ENCODE measurements around the gene BPIFA2. TPM values are rescaled to one million over a fixed set of nuclear protein-coding genes. Genes with fewer than 3 reads are reported as not detected.

Gene BPIFA2
- total and polyA plus RNA-seq, 12 donors: not detected

DNA sequence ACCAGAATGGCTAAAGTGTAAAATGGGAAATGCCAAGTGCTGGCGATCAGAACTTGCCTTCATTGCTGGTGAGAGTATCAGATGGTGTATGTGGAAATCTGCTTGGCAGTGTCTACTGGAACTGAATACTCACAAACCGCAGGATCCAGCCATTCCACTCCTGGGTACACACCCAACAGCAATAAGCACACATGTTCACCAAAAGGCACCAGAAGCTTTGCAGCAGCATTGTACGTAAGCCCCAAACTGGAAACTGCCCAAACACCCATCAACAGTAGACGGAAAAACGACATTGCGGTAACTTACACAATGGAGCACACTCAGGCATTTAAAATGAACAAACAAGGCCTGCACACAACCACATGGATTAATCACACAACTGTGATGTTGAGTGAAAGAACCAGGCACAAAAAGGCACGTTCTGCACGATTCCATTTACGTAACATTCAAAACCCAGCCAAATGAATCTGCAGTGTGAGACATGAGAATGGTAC lies 37.3 kb upstream of the BPIFA2 start:
- TF ChIP-seq, protein P1, sequence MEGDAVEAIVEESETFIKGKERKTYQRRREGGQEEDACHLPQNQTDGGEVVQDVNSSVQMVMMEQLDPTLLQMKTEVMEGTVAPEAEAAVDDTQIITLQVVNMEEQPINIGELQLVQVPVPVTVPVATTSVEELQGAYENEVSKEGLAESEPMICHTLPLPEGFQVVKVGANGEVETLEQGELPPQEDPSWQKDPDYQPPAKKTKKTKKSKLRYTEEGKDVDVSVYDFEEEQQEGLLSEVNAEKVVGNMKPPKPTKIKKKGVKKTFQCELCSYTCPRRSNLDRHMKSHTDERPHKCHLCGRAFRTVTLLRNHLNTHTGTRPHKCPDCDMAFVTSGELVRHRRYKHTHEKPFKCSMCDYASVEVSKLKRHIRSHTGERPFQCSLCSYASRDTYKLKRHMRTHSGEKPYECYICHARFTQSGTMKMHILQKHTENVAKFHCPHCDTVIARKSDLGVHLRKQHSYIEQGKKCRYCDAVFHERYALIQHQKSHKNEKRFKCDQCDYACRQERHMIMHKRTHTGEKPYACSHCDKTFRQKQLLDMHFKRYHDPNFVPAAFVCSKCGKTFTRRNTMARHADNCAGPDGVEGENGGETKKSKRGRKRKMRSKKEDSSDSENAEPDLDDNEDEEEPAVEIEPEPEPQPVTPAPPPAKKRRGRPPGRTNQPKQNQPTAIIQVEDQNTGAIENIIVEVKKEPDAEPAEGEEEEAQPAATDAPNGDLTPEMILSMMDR (IDR thresholded peaks at IDR 0.05): no peak
- TF ChIP-seq POLR2A (IDR thresholded peaks at IDR 0.05): no peak
- Histone ChIP-seq H3K36me3 (replicated peaks in 1 of 2) (no peaks in the 10 kb centered on the region), H3K27ac (no peak overlapping the region), H3K4me3 (no peak overlapping the region), H3K9me3 (replicated peaks in 1 of 3) (no peaks in the 10 kb centered on the region), H3K4me1 (replicated peaks in 1 of 2) (peaks cover 0 to 8% of the 10 kb centered on the region in 2 donors), H3K27me3 (no peaks in the 10 kb centered on the region)
- no peak for DNase-seq
- intact Hi-C loops (cut with DNase I): no loop called here
- WGBS, 4 donors: 84 to 90% (median 89%) methylated on average over 9 of the region's 9 CpGs

DNA sequence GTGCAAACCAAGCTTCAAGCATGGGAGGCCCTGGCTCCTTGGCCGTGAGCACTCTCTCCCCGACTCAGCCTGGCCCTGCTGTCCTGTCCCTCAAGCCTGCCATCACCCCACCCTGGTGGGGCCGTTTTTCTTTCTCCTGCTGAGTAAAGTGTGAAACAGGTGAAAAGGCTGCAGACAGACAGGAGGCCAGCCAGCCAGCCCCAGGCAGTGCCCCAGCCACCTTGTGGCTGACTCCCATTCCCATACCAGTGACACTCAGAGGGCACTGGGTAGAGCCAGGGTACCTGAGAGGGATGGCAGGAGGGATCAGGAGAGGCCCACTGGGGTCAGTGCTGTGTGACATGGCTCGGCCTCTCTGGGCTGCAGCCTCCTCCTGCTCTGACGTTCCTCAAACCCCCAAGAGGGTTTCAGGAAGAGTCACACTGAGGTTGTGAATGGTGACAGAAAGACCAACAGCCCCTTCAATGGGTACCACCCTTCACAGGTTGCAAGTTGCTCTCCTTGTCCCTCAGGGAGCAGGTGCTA lies 35.9 kb upstream of the BPIFA2 start:
- no peak for DNase-seq
- no peak for TF ChIP-seq POLR2A (IDR thresholded peaks at IDR 0.05)
- TF ChIP-seq, protein P1 (IDR thresholded peaks at IDR 0.05): no peak
- H3K36me3 ChIP-seq (replicated peaks in 1 of 2): no peaks in the 10 kb centered on the region
- peaks cover 0 to 8% of the 10 kb centered on the region in 2 donors for H3K4me1 ChIP-seq (replicated peaks in 1 of 2)
- H3K9me3 ChIP-seq (replicated peaks in 1 of 3): no peaks in the 10 kb centered on the region
- no peaks in the 10 kb centered on the region for H3K27me3 ChIP-seq
- WGBS, 4 donors: 69 to 80% (median 75%) methylated on average over 3 to 5 of the region's 5 CpGs
- no peak overlapping the region for H3K4me3 ChIP-seq
- intact Hi-C loops (cut with DNase I): no loop called here
- H3K27ac ChIP-seq: no peak overlapping the region

DNA sequence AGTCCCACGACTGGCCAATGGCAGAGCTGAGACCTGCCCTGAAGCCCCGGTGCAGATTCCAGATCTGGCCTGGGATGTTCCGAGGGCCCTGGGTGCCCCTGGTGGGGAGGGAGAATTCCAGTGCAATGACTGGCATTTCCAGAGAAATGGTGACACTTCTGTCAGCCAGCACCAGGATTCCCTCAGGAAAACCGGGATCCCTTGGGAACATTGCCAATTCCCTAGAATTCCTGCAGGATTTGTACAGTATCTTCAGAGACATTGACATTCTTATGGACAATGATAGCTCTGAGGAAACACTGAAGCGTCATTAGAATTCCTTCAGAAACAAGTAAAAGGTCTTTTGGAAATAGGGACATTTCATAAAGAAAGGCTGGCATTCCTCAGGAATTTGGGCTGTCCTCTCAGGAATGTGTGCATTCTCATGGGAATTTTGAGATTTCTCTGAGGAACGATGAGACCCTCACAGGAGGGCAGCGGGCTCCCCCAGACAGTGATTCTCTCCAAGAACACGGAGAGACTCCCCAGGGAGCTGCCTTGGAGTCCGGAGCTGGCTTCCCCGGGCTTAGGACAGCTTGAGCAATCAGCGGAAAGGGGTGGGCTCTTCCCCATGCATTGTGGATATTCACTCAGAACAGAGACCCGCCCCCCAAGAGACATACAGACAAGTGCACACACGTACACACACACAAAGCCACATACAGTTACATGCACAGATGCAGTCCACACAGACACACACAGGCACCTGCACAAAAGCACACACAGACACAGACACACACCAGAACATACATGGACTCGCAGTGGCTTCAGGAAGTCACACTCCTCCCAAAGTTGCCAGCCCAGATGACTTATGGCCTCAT lies 35.2 kb upstream of the BPIFA2 start:
- DNase-seq: no peak
- no peaks in the 10 kb centered on the region for H3K36me3 ChIP-seq (replicated peaks in 1 of 2)
- H3K27me3 ChIP-seq: no peaks in the 10 kb centered on the region
- intact Hi-C loops (cut with DNase I): no loop called here
- no peaks in the 10 kb centered on the region for H3K9me3 ChIP-seq (replicated peaks in 1 of 3)
- 41 to 49% (median 46%) methylated on average over 9 to 14 of the region's 14 CpGs for WGBS, 4 donors
- peaks cover 0 to 5% of the 10 kb centered on the region in 2 donors for H3K4me1 ChIP-seq (replicated peaks in 1 of 2)
- TF ChIP-seq POLR2A (IDR thresholded peaks at IDR 0.05): no peak
- TF ChIP-seq, protein P1 (IDR thresholded peaks at IDR 0.05): no peak
- no peak overlapping the region for H3K4me3 ChIP-seq
- H3K27ac ChIP-seq: no peak overlapping the region

DNA sequence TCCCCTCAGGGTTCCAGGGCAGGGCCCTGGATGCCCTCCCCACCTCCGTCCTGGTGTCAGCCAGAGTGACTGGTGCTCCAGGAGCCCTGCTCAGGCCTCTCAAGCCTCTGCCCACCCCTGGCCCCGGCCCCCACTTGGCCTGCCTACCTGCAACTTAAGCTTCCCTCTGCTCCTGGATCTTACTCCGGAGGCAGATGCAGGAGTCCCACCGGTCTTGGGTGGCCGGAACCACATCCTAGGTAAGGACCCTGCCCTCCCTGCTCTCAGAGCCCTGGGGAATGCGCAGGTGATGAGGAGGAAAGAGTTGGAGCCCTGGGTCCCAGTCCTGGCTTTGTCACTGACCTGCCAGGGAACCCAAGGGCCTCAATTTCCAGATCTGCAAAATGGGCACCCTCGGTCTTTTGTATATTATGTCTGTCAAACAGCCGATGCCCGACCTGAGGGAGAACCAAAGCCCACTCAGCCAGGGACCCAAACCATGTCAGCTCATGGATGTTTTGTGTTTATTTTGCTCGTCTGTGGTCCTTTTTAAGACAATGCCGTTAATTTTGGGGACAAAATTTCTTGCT lies 34.5 kb upstream of the BPIFA2 start:
- Histone ChIP-seq H3K36me3 (replicated peaks in 1 of 2) (no peaks in the 10 kb centered on the region), H3K9me3 (replicated peaks in 1 of 3) (no peaks in the 10 kb centered on the region), H3K4me1 (replicated peaks in 1 of 2) (no peaks in the 10 kb centered on the region), H3K4me3 (no peak overlapping the region), H3K27me3 (no peaks in the 10 kb centered on the region), H3K27ac (no peak overlapping the region)
- TF ChIP-seq POLR2A (IDR thresholded peaks at IDR 0.05): no peak
- TF ChIP-seq, protein P1 (IDR thresholded peaks at IDR 0.05): no peak
- no peak for DNase-seq
- intact Hi-C loops (cut with DNase I): no loop called here
- 80 to 93% (median 86%) methylated on average over 5 to 11 of the region's 11 CpGs for WGBS, 4 donors

All from adrenal gland (tissue), 12 donors.